Skeletal muscle tissue (tissue), 4 donors: Measurements from ENCODE around the gene RIC8A. TPM values are rescaled to one million over a fixed set of nuclear protein-coding genes. Genes with fewer than 3 reads are reported as not detected.

Experiments
- H3K27ac ChIP-seq: one replicate; pipeline ENCODE4 v1.7.0; 2013; ENCODE audit warnings: mild to moderate bottlenecking, low read depth, low read length, inconsistent platforms
- H3K27me3 ChIP-seq, 3 donors: one replicate each; pipeline ENCODE4 v1.7.0; 2013; ENCODE audit warnings: low read length in 3 of 3; ENCODE audit not compliant: control insufficient read depth in 3 of 3, insufficient read depth in 3 of 3
- H3K36me3 ChIP-seq, 3 donors: one replicate each; pipeline ENCODE4 v1.7.0; 2013; ENCODE audit warnings: low read length in 3 of 3; ENCODE audit not compliant: control insufficient read depth in 3 of 3, insufficient read depth in 3 of 3
- H3K4me1 ChIP-seq, 3 donors: one replicate each; pipeline ENCODE4 v1.7.0; 2013; ENCODE audit warnings: low read length in 3 of 3, mild to moderate bottlenecking in 3 of 3; ENCODE audit not compliant: control insufficient read depth in 3 of 3, insufficient read depth in 3 of 3
- H3K4me3 ChIP-seq, 3 donors: one replicate each; pipeline ENCODE4 v1.7.0; 2013; ENCODE audit warnings: low read length in 3 of 3
- H3K9ac ChIP-seq, 3 donors: one replicate each; pipeline ENCODE4 v1.7.0; 2013; ENCODE audit warnings: low read length in 3 of 3, mild to moderate bottlenecking in 3 of 3, moderate library complexity in 2 of 3, low read depth in 1 of 3
- H3K9me3 ChIP-seq, 3 donors: one replicate each; pipeline ENCODE4 v1.7.0; 2013; ENCODE audit warnings: low read length in 3 of 3; ENCODE audit not compliant: control insufficient read depth in 3 of 3
- total RNA-seq: library from RNA; depleted of rRNA; stranded (reverse); fragments of >200 nt; gene quantifications from one replicate; pipeline ENCODE4 v1.2.3, GENCODE V29; 2014
- donor health status: Osteomylitis.

The RIC8A gene
- total RNA-seq, 1 donor from 2014 or later: 87.7 TPM

GRCh38 chr11:197741-198235 lies 9.7 kb upstream of the RIC8A start:
- H3K4me1 ChIP-seq: no peaks in the 10 kb centered on the region
- H3K27me3 ChIP-seq: no peaks in the 10 kb centered on the region
- peaks cover 11 to 15% (median 15%) of the 10 kb centered on the region in 3 donors for H3K36me3 ChIP-seq
- H3K9me3 ChIP-seq: no peaks in the 10 kb centered on the region
- H3K4me3 ChIP-seq: no peak overlapping the region
- H3K9ac ChIP-seq: peak overlapping the region in 1 of 3 donors; percentile 40
- H3K27ac ChIP-seq: no peak overlapping the region

GRCh38 chr11:198236-198806 lies 9.2 kb upstream of the RIC8A start:
- H3K4me3 ChIP-seq: no peak overlapping the region
- no peaks in the 10 kb centered on the region for H3K27me3 ChIP-seq
- H3K27ac ChIP-seq: no peak overlapping the region
- H3K9ac ChIP-seq: no peak overlapping the region
- peaks cover 1 to 4% (median 2%) of the 10 kb centered on the region in 3 donors for H3K4me1 ChIP-seq
- peaks cover 16 to 21% (median 21%) of the 10 kb centered on the region in 3 donors for H3K36me3 ChIP-seq
- H3K9me3 ChIP-seq: no peaks in the 10 kb centered on the region

- peaks cover 24 to 28% (median 28%) of the 10 kb centered on the region in 3 donors for H3K36me3 ChIP-seq
- no peak overlapping the region for H3K4me3 ChIP-seq
- no peak overlapping the region for H3K27ac ChIP-seq
- H3K9me3 ChIP-seq: no peaks in the 10 kb centered on the region
- no peak overlapping the region for H3K9ac ChIP-seq
- H3K27me3 ChIP-seq: no peaks in the 10 kb centered on the region
- peaks cover 7 to 11% (median 9%) of the 10 kb centered on the region in 3 donors for H3K4me1 ChIP-seq
These were observed 8.4 kb upstream of the RIC8A start for GRCh38 chr11:199004-199581.

GRCh38 chr11:199782-200181 lies 7.7 kb upstream of the RIC8A start:
- H3K27me3 ChIP-seq: no peaks in the 10 kb centered on the region
- H3K9me3 ChIP-seq: no peaks in the 10 kb centered on the region
- peaks cover 11 to 18% (median 11%) of the 10 kb centered on the region in 3 donors for H3K4me1 ChIP-seq
- no peak overlapping the region for H3K4me3 ChIP-seq
- no peak overlapping the region for H3K27ac ChIP-seq
- H3K36me3 ChIP-seq: peaks cover 31 to 35% (median 34%) of the 10 kb centered on the region in 3 donors
- no peak overlapping the region for H3K9ac ChIP-seq

- H3K9ac ChIP-seq: no peak overlapping the region
- no peaks in the 10 kb centered on the region for H3K27me3 ChIP-seq
- H3K4me3 ChIP-seq: no peak overlapping the region
- H3K4me1 ChIP-seq: peaks cover 15 to 25% (median 16%) of the 10 kb centered on the region in 3 donors
- no peaks in the 10 kb centered on the region for H3K9me3 ChIP-seq
- peaks cover 37 to 41% (median 40%) of the 10 kb centered on the region in 3 donors for H3K36me3 ChIP-seq
- no peak overlapping the region for H3K27ac ChIP-seq
These were observed 7.1 kb upstream of the RIC8A start for GRCh38 chr11:200224-201003.

GRCh38 chr11:201966-202365 lies 5.5 kb upstream of the RIC8A start:
- Histone ChIP-seq H3K9me3 (no peaks in the 10 kb centered on the region), H3K27ac (no peak overlapping the region)

GRCh38 chr11:202490-202889 lies 5.0 kb upstream of the RIC8A start:
- peak overlapping the region in 1 of 3 donors; percentile 16 for H3K9ac ChIP-seq
- H3K27ac ChIP-seq: no peak overlapping the region
- H3K4me3 ChIP-seq: no peak overlapping the region
- peaks cover 27 to 40% (median 31%) of the 10 kb centered on the region in 3 donors for H3K4me1 ChIP-seq
- no peaks in the 10 kb centered on the region for H3K9me3 ChIP-seq
- H3K36me3 ChIP-seq: peaks cover 39 to 47% (median 44%) of the 10 kb centered on the region in 3 donors
- no peaks in the 10 kb centered on the region for H3K27me3 ChIP-seq

More at GRCh38 chr11:201966-202365, 5.5 kb upstream of the RIC8A start:
- peaks cover 27 to 40% (median 31%) of the 10 kb centered on the region in 3 donors for H3K4me1 ChIP-seq
- no peaks in the 10 kb centered on the region for H3K27me3 ChIP-seq
- H3K9ac ChIP-seq: no peak overlapping the region
- peaks cover 39 to 46% (median 44%) of the 10 kb centered on the region in 3 donors for H3K36me3 ChIP-seq
- H3K4me3 ChIP-seq: no peak overlapping the region

- no peak overlapping the region for H3K27ac ChIP-seq
- no peaks in the 10 kb centered on the region for H3K9me3 ChIP-seq
- H3K4me1 ChIP-seq: peaks cover 33 to 45% (median 35%) of the 10 kb centered on the region in 3 donors
- peak overlapping the region in 1 of 3 donors; percentile 33 for H3K9ac ChIP-seq
- H3K27me3 ChIP-seq: no peaks in the 10 kb centered on the region
- no peak overlapping the region for H3K4me3 ChIP-seq
- H3K36me3 ChIP-seq: peaks cover 39 to 47% (median 44%) of the 10 kb centered on the region in 3 donors
These were observed 4.2 kb upstream of the RIC8A start for GRCh38 chr11:203056-203944.

GRCh38 chr11:203945-204586 lies 3.4 kb upstream of the RIC8A start:
- peaks cover 35 to 47% (median 37%) of the 10 kb centered on the region in 3 donors for H3K4me1 ChIP-seq
- no peak overlapping the region for H3K27ac ChIP-seq
- H3K4me3 ChIP-seq: no peak overlapping the region
- peaks cover 39 to 47% (median 44%) of the 10 kb centered on the region in 3 donors for H3K36me3 ChIP-seq
- H3K9me3 ChIP-seq: no peaks in the 10 kb centered on the region
- peak overlapping the region in 2 of 3 donors; percentile 33 for H3K9ac ChIP-seq
- no peaks in the 10 kb centered on the region for H3K27me3 ChIP-seq
